NCI-H2227 treated with DMSO at 0.1 percent for 48 hours (cell line): Measurements from ENCODE around the gene FAU.

Source experiments
- DNase-seq: peaks from one replicate; lab custom pipeline; 2025; lab: John Stamatoyannopoulos, UW

Gene FAU

DNA sequence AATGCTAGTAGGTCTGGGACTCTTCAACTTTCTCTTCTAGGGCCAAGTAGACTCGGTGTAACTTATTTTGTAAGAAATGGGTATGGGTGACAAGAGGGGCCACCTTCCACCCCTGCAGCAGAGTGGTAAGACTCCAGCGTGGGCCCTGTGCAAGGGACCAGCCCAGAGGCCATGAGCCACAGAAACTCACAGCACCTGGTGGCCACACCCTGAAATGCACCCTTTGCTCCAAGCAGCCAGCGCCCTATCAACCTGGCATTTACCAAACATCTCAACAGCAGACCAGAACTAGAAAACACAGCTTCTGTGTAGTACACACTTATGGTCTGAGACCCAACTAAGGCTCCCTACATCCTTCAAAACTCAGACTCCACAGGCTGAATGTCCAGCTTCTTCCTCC, 43.8 kb downstream of the FAU start:
- no peak for DNase-seq

DNA sequence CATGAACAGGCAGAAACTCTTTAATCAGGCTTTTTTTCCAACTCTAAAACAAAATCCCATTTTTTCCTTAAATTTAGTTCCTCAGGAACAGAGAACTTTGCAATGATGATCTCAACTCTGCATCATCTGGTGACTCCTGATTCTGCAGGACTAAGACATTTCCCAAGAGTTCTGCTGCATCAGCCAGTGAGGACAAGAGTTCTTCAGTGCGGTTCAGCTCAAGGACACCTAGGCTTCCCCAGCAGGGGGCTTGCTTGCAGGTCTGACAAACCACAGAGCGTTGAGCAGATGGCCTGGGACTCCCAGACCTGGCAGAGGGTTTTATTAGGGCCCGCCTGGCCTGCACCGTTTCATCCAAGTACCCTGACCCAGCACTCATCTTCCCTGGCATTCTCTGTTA, 44.5 kb downstream of the FAU start:
- no peak for DNase-seq

DNA sequence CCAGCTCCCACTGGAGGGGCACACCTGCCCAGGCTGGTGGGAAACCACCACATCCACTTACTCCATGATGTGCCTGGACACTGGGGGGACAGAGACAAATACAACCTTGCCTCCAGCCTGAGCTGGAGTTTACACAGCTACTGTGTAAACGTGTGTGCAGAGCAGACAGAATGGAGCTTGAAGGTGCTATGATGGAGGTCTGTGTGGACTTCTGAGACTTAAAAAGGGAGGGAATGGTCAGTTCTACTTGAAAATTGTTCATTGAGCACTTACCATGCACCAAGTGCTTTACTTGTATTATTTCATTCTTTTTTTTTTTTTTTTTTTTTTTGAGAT, 49.3 kb downstream of the FAU start:
- DNase-seq = no peak

- no peak for DNase-seq
These were observed 49.9 kb downstream of the FAU start for GRCh38 chr11:65071907-65072630.
